Activated naive CD8-positive, alpha-beta T cell treated with anti-CD3 and anti-CD28 coated beads, Interleukin-2, amount 10 ng/mL, durations not matched to agents 7 days and 5 days (primary cell): ENCODE results near the gene NR3C1. TPM values are rescaled to one million over a fixed set of nuclear protein-coding genes. Genes with fewer than 3 reads are reported as not detected.
A peak's percentile ranks its signal among the peaks of the same experiment; 100 is the strongest.

Experiments
- ATAC-seq: fragments of 150-1000 bp; cut with Tn5 transposase; one replicate; pipeline ENCODE4 v1.10.0; 2021; ENCODE audit warnings: low read depth, moderate library complexity
- POLR2A ChIA-PET: fragments of 350-600 bp; sonication (Branson Sonifier 250); formaldehyde crosslinking; loops from one replicate; lab custom pipeline; 2021; ENCODE audit warnings: antibody characterized with exemption; lab: Charles Lee
- DNase-seq: peaks from one replicate; pipeline ENCODE4 v3.0.0; 2021
- H3K27ac Mint-ChIP-seq: one replicate; pipeline ENCODE4 v1.8.0; 2022; ENCODE audit warnings: mild to moderate bottlenecking, mixed read lengths
- H3K27me3 Mint-ChIP-seq: one replicate; pipeline ENCODE4 v1.8.0; 2022; ENCODE audit warnings: mild to moderate bottlenecking, moderate library complexity, mixed read lengths
- H3K36me3 Mint-ChIP-seq: one replicate; pipeline ENCODE4 v1.8.0; 2021; ENCODE audit warnings: mild to moderate bottlenecking, mixed read lengths
- H3K4me1 Mint-ChIP-seq: one replicate; pipeline ENCODE4 v1.8.0; 2021; ENCODE audit warnings: mixed read lengths
- H3K4me3 Mint-ChIP-seq: one replicate; pipeline ENCODE4 v1.8.0; 2022; ENCODE audit warnings: mild to moderate bottlenecking, moderate library complexity, mixed read lengths
- H3K9me3 Mint-ChIP-seq: one replicate; pipeline ENCODE4 v1.8.0; 2021; ENCODE audit warnings: mixed read lengths
- total RNA-seq, 2 experiments: library from RNA; stranded (reverse); gene quantifications; one replicate each; pipeline ENCODE4 v1.2.3, GENCODE V29; 2021

NR3C1 gene
- total RNA-seq, 2 experiments from 2014 or later = 95.5 to 102 TPM

- no peak overlapping the region for H3K27ac Mint-ChIP-seq
- H3K9me3 Mint-ChIP-seq = peaks cover 5% of the 10 kb centered on the region
- ATAC-seq = no peak
- POLR2A ChIA-PET = no interaction called here
- H3K36me3 Mint-ChIP-seq = peaks cover 3% of the 10 kb centered on the region
- H3K27me3 Mint-ChIP-seq = no peaks in the 10 kb centered on the region
- DNase-seq = no peak
- no peak overlapping the region for H3K4me3 Mint-ChIP-seq
- H3K4me1 Mint-ChIP-seq = peaks cover 8% of the 10 kb centered on the region
Measured at GRCh38 chr5:143258559-143259253, 144.8 kb downstream of the NR3C1 start.

GRCh38 chr5:143254819-143255218 lies 148.7 kb downstream of the NR3C1 start:
- Mint-ChIP-seq H3K27ac (no peak overlapping the region), H3K9me3 (no peaks in the 10 kb centered on the region), H3K4me1 (peaks cover 1% of the 10 kb centered on the region), H3K36me3 (no peaks in the 10 kb centered on the region), H3K27me3 (no peaks in the 10 kb centered on the region), H3K4me3 (no peak overlapping the region)
- no peak for ATAC-seq
- DNase-seq = no peak
- POLR2A ChIA-PET = no interaction called here

DNA sequence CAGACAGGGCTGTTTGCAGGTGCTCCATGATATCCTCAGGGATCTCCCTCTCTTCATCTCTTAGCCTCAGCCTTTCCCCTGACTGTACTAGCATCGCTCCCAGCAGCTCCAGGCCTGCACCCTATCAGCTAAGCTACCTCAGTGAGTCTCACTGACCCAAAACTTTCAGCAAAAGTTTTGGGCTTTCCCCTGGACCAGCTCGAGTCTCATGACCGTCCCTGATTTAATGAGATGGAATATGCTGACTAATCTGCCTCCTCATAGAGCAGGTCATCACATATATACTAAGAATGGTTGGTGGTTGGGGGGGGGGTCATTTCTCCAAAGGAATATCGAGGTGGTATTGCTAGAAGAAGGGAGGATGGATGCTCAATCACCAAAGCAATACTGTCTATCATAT lies 151.5 kb downstream of the NR3C1 start:
- Mint-ChIP-seq H3K4me1 (peaks cover 1% of the 10 kb centered on the region), H3K27ac (no peak overlapping the region), H3K9me3 (peaks cover 6% of the 10 kb centered on the region), H3K4me3 (no peak overlapping the region), H3K36me3 (peaks cover 7% of the 10 kb centered on the region), H3K27me3 (no peaks in the 10 kb centered on the region)
- DNase-seq (no peak), ATAC-seq (no peak)
- POLR2A ChIA-PET = interaction anchor here (0.6 to 0.7 kb wide), 2 partner anchors 10 to 948 kb away, joined by 4 to 8 read pairs; no protein-coding TSS in a partner anchor

- Mint-ChIP-seq H3K27me3 (no peaks in the 10 kb centered on the region), H3K4me1 (peaks cover 1% of the 10 kb centered on the region), H3K36me3 (peaks cover 7% of the 10 kb centered on the region), H3K9me3 (peaks cover 6% of the 10 kb centered on the region), H3K27ac (no peak overlapping the region), H3K4me3 (no peak overlapping the region)
- ATAC-seq = no peak
- no peak for DNase-seq
- POLR2A ChIA-PET = no interaction called here
Measured at GRCh38 chr5:143251190-143251589, 152.3 kb downstream of the NR3C1 start.

GRCh38 chr5:143249851-143250250 lies 153.6 kb downstream of the NR3C1 start:
- Mint-ChIP-seq H3K27ac (no peak overlapping the region), H3K27me3 (no peaks in the 10 kb centered on the region), H3K9me3 (peaks cover 7% of the 10 kb centered on the region), H3K4me3 (no peak overlapping the region), H3K36me3 (peaks cover 7% of the 10 kb centered on the region), H3K4me1 (peaks cover 1% of the 10 kb centered on the region)
- ATAC-seq = no peak
- DNase-seq = no peak
- POLR2A ChIA-PET = no interaction called here

GRCh38 chr5:143248822-143249579 lies 154.5 kb downstream of the NR3C1 start:
- Mint-ChIP-seq H3K4me1 (peaks cover 1% of the 10 kb centered on the region), H3K9me3 (peaks cover 12% of the 10 kb centered on the region), H3K4me3 (no peak overlapping the region), H3K27ac (no peak overlapping the region), H3K36me3 (peaks cover 7% of the 10 kb centered on the region), H3K27me3 (no peaks in the 10 kb centered on the region)
- POLR2A ChIA-PET = no interaction called here
- no peak for DNase-seq
- ATAC-seq = no peak

GRCh38 chr5:143248391-143248790 lies 155.1 kb downstream of the NR3C1 start:
- no peak overlapping the region for H3K4me3 Mint-ChIP-seq
- H3K9me3 Mint-ChIP-seq = peaks cover 12% of the 10 kb centered on the region
- H3K36me3 Mint-ChIP-seq = peaks cover 7% of the 10 kb centered on the region
- POLR2A ChIA-PET = interaction anchor here (0.6 kb wide), 1 partner anchor 66 kb away, joined by 5 read pairs; no protein-coding TSS in a partner anchor
- H3K27me3 Mint-ChIP-seq = no peaks in the 10 kb centered on the region
- no peak for ATAC-seq
- peaks cover 1% of the 10 kb centered on the region for H3K4me1 Mint-ChIP-seq
- no peak overlapping the region for H3K27ac Mint-ChIP-seq
- DNase-seq = no peak

DNA sequence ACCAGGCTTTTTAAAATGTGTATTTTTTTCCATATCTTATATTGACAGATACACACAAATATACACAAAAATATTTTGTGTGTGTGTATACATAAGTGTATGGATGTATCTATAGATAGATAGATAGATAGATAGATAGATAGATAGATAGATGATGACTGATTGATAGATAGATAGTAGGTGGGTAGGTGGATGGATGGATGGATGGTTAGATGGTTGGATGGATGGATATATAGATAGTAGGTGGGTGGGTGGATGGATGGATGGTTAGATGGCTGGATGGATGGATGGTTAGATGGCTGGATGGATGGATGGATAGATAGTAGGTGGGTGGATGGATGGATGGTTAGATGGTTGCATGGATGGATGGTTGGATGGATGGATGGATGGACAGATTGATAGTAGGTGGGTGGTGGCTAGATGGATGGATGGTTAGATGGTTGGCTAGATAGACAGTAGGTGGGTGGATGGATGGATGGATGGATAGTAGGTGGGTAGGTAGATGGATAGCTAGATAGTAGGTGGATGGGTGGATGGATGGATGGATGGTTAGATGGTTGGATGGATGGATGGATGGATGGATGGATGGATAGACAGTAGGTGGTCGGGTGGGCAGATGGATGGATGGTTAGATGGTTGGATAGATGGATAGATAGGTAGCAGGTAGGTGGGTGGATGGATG lies 156.2 kb downstream of the NR3C1 start:
- no peak for ATAC-seq
- Mint-ChIP-seq H3K36me3 (peaks cover 7% of the 10 kb centered on the region), H3K27ac (no peak overlapping the region), H3K9me3 (peaks cover 12% of the 10 kb centered on the region), H3K4me3 (no peak overlapping the region), H3K4me1 (peaks cover 1% of the 10 kb centered on the region), H3K27me3 (no peaks in the 10 kb centered on the region)
- POLR2A ChIA-PET = no interaction called here
- DNase-seq = no peak

- H3K9me3 Mint-ChIP-seq = peaks cover 12% of the 10 kb centered on the region
- H3K4me3 Mint-ChIP-seq = no peak overlapping the region
- no peak for DNase-seq
- ATAC-seq = no peak
- peaks cover 7% of the 10 kb centered on the region for H3K36me3 Mint-ChIP-seq
- H3K4me1 Mint-ChIP-seq = no peaks in the 10 kb centered on the region
- H3K27ac Mint-ChIP-seq = no peak overlapping the region
- H3K27me3 Mint-ChIP-seq = no peaks in the 10 kb centered on the region
- POLR2A ChIA-PET = no interaction called here
Measured at GRCh38 chr5:143245929-143246561, 157.4 kb downstream of the NR3C1 start.

GRCh38 chr5:143244990-143245389 lies 158.5 kb downstream of the NR3C1 start:
- Mint-ChIP-seq H3K4me1 (no peaks in the 10 kb centered on the region), H3K4me3 (no peak overlapping the region), H3K36me3 (peaks cover 7% of the 10 kb centered on the region), H3K27ac (no peak overlapping the region), H3K27me3 (no peaks in the 10 kb centered on the region), H3K9me3 (peaks cover 12% of the 10 kb centered on the region)
- POLR2A ChIA-PET = no interaction called here
- ATAC-seq = no peak
- no peak for DNase-seq

- H3K9me3 Mint-ChIP-seq = peaks cover 12% of the 10 kb centered on the region
- POLR2A ChIA-PET = no interaction called here
- no peak overlapping the region for H3K4me3 Mint-ChIP-seq
- peak overlapping the region; percentile 12 for H3K27ac Mint-ChIP-seq
- H3K27me3 Mint-ChIP-seq = no peaks in the 10 kb centered on the region
- DNase-seq (no peak), ATAC-seq (no peak)
- peaks cover 6% of the 10 kb centered on the region for H3K36me3 Mint-ChIP-seq
- H3K4me1 Mint-ChIP-seq = no peaks in the 10 kb centered on the region
Measured at GRCh38 chr5:143244000-143244736, 159.3 kb downstream of the NR3C1 start.

- Mint-ChIP-seq H3K27me3 (no peaks in the 10 kb centered on the region), H3K4me1 (no peaks in the 10 kb centered on the region), H3K27ac (no peak overlapping the region), H3K9me3 (peaks cover 12% of the 10 kb centered on the region), H3K36me3 (peaks cover 6% of the 10 kb centered on the region), H3K4me3 (no peak overlapping the region)
- no peak for ATAC-seq
- no peak for DNase-seq
- POLR2A ChIA-PET = no interaction called here
Measured at GRCh38 chr5:143243103-143243502, 160.4 kb downstream of the NR3C1 start.

DNA sequence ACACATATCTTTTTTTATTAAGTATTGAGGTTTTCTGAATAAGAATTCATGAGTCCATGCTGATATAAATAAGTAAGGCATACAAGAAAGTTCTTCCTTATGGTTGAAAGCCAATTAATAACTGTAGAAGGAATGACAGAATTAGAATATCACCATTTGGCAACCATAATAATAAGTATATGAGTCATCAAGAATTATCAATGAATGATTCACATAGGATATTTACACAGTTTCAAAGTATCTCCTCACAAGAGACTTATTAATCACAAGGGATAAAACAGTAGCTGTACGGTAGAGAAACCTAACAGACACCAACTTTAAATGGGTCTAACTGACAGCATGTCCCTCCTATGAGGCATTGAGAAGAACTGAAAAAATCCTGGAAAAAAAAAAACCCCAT lies 161.6 kb downstream of the NR3C1 start:
- POLR2A ChIA-PET = no interaction called here
- Mint-ChIP-seq H3K4me3 (no peak overlapping the region), H3K9me3 (peaks cover 8% of the 10 kb centered on the region), H3K36me3 (no peaks in the 10 kb centered on the region), H3K4me1 (no peaks in the 10 kb centered on the region), H3K27ac (no peak overlapping the region), H3K27me3 (no peaks in the 10 kb centered on the region)
- DNase-seq (no peak), ATAC-seq (no peak)
